GM18517 (cell line): ENCODE measurements around the gene MDGA2.
"Not testable (repeated sequence)": the region's sequence is repeated elsewhere in the genome, so short reads cannot be mapped to it uniquely, and the experiment has no call there.

Experiments used
- ATAC-seq: cut with Tn5 transposase; IDR thresholded peaks from one replicate; pipeline ENCODE4 v1.9.1; 2021; ENCODE audit warnings: mild to moderate bottlenecking, moderate library complexity; ENCODE audit not compliant: unreplicated experiment

Gene MDGA2

DNA sequence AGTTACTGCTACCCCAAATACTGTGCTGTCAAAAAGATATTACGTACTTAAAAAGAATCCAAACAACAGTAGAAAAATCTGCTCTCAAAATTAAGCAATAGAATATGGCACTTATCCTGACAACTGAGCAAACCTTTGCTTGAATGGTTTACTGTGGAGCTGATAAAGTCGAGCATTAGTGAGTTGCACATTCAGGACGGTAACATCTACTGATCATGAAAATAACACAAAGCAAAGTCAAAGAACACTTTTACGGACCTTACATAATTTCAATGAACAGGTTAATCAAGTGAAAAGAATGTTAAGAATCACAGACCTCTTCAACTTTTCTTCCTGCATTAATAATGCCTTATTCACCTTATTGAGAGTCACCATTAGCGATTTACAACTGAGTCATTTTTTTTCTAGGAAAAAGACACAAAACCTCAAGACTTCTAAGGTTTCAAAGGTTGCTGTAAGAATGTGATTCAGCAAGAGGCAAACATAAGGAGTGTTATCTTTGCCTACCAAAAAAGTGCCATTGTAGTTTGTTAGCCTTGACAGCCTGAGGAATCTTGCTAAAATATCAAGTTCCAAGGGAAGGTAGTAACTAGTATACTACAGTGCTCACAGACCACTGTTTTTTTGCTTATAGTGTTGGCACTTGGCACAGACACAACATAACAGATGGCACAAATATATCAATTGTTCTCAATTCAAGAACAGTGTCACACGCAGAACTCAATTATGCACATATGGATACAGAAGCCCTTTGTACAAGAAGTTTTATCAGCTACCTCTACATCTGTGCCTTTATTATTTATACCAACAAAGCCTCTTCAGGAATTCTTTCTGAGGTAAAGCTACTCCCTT, 689.6 kb downstream of the MDGA2 start:
- no peak for ATAC-seq

DNA sequence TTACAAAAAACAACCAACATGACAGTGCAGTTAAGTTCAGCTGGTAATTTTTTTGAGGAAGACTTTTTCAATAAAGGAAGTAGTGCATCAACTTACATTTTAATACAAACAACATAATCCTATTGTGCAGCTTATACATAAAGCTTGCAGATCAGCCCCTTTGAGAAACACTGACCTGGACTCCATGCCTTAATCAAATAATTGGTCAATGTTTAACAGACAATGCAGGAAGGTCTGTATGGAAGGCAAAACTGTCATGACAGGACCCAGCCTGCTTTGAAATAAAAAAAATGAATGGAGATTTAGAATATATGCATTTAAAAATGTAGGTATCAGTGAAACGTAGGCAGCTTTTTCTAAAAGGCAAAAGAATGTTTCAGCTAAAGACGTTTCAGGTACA, 702.1 kb downstream of the MDGA2 start:
- ATAC-seq, result no peak

DNA sequence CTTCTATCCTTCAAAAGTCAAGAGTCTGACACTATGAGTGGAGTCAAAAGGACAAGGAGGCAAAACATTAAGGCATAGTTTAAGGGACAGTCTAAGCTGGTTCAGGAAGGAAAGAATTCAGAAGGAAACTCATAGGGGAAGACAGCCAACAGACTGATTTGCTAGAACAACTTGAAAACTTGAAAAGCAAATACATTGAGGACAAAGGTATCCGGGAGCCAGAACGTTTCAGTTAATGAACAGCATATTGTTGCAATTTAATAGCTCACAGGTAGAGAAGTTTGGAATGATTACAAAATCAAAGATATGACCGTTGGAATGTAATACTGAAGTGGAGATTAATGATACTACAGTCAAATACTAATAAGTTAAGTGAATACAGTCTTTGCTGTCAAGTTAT, 711.0 kb downstream of the MDGA2 start:
- ATAC-seq, result no peak

DNA sequence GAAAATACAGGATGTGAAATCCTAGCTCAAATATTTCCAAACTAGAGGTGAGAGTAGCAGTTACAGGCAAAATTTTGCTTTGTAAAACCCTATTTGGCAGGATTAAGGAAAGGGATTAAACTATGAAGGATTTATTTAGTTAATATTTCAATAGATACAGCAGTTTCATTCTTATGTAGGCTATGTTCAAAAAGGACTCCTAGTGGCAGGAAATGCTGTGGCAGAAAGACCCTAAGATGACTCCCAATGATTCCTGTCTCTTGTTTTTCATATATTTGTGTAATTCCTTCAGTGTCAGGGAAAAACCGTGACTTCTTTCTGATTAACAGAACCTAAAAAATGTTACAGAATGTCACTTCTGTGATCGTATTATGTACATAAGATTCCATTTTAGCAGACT, 724.3 kb downstream of the MDGA2 start:
- no peak for ATAC-seq

DNA sequence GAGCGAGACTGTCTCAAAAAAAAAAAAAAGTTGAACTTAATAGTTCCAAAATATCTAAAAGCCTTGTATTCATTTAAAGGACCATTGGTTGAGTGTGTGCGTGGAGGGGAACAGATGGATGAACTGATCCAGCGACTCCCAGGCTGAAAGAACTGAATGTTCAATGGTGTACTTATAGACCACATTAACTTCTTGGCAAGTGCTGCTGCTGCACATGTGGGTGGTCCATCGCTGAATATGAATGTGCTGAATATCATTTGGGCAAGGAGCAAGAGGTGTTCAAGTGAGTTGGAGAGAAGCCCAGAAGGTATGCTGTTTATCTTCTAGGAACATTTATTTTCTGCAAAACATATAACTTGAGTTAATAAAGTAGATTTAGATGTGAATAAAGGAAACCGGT, 734.8 kb downstream of the MDGA2 start:
- ATAC-seq, result no peak

DNA sequence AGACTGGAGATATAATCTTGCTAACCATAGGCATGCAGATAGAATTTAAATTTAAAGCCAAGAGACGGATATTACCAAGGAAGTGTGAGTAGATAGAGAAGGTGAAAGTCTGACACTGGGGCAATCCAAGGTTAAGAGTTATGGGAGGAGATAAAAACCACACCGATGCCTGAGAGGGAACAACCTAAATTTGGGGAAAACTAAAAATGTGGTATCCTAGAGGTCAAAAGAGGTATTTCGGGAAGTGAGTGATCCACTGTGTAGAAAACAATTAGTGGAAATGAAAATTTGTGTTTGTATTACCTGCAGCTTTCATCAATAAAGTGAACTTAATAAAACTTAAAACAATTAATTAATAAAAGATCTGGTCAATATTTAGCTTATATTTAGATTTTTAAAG, 754.9 kb downstream of the MDGA2 start:
- ATAC-seq, result no peak

DNA sequence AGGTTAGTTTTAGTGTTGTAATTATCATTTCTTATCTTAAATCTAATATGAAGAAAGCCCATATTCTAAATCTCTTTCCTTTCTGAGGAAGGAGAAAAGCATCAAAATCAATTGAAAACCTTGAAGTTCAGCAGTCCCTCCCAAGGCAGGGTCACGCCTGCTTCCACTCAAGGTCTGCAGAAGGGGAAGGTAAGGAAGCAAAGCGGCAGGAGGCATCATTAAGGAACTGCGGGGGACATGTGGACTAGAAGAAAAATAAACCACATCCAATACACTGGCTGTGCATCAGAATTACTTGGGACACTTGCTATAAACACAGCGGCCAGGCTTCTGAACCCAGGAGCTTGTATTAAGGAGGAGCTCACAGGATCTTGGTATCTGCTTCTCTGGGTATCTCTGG, 759.9 kb downstream of the MDGA2 start:
- not testable (repeated sequence) for ATAC-seq

DNA sequence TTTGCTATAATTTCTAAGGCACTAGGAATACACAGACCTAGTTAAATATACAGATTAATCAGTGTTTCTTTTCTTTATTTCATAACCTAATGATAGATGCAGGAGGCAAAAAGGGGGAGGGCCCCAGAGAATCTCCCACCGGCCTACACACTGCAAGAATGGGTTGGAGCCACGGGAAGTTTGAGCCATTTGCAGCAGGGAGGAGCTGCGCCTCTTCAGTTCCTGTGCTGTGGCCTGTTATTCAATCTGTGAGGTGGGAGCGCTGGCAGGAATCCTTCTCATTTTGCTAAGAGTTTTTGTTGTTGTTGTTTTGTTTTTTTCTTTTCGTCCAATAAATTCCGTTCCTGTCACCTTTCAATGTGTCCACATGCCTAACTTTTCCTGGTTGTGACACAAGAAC, 772.6 kb downstream of the MDGA2 start:
- ATAC-seq, result no peak

DNA sequence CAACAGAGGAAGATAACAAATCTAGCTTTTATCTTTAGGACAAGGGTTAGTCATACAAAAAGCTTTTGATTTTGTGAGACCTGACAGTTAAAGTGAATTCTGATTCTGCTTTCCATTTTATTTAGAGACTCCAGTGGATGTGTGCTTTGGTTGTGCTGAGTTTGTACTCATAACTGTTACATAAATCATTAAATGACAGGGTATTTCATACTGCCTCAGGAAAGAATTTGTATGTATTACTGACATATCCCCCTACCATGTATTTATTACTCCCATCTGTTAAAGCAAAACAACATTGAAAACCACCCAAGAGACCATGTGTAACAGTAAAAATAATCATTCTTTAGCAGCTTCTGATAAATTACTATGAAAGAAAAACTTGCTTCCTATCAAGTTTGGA, 780.9 kb downstream of the MDGA2 start:
- ATAC-seq, result no peak

DNA sequence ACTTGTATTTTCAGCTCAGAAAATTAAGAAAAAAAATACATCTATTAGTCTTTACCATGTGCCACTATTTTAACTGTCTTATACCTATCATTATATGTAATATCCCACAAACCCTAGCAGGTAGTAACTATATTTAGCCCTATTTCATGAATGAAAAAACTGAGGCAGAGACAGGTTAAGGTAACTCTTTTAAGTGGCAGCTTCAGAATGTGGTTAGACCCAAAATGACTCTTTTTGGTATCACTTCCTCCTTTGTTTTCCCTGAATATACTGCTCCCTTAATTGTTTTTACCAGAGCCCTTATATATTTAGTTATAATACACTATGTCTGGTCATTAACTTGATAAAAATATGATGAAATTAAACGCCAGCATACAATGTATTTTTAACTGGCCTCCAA, 788.3 kb downstream of the MDGA2 start:
- ATAC-seq, result no peak

DNA sequence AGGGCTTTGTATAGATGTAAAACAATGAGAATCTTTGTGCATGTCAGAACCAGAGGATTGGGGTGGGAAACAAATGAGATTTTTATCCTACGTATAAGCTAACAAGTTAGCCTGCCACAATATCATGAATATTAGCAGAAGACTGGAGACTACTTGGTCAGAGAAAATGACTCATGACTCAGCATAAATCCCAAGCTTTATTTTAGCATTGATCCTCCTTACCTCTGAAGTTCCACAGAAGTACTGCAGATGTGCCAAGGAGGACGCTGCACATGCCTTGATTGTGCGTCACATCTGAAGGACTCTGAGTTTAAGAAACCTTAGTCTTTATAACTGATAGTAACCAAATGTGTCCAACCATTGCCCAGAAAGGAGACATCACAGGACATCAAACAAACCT, 789.8 kb downstream of the MDGA2 start:
- ATAC-seq, result no peak

DNA sequence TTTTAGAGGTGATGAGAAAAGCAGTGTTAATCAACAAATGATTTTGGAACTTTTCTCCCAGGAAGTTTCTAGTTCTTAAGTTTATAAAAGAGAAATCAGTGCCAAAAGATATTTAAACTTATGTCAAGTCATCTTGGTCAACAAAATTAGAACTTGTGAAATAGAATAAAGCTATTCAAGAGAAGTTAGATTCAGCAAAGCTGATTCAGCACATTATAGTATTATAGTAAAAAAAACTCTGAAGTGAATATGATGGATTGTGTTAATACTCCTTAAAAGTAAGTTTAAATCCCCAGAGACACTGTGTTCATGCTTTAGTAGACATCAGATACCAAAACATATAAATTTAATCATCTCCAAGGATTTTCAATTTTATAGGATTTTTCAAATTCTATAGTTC, 813.7 kb downstream of the MDGA2 start:
- no peak for ATAC-seq

DNA sequence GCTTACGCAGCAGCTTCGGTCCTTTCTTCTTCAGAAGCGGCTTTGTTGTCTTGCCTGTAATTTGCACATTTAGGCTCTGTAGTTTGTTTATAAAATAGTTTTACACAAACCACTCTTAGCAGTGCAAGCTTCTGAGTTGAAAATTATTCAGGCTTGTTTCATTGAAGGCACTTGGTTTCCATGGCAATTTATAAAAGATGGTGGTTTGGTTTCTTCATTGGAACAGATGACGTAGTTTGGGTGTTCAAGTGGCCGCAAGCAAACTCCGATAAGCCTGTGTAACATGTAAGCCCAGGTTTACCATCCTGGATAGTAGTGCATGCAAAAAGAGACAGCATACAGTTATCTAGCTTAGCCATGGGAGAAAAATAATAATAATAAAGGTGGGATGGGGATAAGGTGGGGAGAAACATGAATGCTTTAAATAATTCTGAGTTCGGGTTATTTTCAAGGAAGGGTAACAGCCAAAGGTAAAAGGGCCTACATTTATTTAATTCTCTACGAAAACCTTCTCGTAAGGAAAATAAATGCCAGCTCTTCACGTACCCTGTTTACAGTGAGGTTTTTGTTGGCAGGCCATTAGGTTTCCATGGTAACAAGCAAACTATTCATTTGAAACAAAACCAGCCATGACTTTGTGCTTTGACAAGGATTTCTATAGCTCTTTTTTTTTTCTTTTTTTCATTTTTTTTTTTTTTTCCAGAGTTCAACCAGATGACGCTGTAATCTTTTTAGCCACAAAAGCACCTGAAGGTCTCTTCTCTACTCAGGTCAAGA, 834.3 kb downstream of the MDGA2 start:
- ATAC-seq, result no peak

DNA sequence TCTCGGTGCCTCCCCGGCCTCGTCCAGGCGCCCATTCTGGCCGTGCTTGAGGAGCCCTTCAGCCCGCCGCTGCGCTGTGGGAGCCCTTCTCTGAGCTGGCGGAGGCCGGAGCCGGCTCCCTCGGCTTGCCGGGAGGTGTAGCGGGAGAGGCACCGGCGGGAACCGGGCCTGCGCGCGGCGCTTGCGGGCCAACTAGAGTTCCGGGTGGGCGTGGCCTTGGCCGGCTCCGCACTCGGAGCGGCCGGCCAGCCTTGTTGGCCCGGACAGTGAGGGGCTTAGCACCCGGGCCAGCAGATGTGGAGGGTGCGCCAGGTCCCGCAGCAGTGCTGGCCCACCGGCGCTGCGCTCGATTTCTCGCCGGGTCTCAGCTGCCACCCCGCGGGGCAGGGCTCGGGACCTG, 855.1 kb downstream of the MDGA2 start:
- no peak for ATAC-seq

DNA sequence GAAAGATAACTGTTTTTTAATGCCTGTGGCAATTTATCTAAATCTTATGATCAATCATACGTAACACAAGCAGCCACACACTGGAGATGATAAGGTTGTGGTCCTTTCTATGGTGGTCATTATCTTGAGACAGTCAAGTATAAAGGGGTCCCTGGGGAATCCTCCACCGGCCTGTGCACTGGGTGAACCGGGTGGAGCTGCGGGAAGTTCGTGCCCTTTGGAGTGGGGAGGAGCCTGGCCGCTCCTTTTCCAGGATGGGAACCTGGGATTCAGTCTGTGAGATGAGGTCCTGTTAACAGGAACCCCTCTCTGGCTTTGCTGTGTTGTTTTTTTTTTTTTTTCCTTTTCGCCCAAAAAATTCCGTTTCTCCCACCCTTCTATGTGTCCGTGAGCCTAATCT, 856.3 kb downstream of the MDGA2 start:
- no peak for ATAC-seq

DNA sequence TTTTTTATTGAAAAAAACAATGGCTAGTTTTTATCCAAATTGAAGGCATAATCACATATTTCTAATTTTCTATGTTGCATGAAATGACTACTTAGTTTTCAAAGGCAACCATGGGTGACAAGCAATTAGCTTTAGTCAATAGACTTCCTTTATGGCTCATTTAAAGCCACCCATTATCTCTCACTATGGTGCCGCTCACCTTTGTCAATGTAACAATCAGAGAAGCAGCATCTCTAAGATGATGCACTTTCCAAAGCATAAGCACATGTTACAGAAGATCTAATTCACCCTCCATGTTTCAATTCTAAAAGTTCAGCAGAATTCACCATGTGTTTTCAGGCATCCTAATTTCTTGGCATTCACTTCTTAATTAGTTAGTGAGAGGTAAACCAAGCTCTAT, 857.3 kb downstream of the MDGA2 start:
- no peak for ATAC-seq

DNA sequence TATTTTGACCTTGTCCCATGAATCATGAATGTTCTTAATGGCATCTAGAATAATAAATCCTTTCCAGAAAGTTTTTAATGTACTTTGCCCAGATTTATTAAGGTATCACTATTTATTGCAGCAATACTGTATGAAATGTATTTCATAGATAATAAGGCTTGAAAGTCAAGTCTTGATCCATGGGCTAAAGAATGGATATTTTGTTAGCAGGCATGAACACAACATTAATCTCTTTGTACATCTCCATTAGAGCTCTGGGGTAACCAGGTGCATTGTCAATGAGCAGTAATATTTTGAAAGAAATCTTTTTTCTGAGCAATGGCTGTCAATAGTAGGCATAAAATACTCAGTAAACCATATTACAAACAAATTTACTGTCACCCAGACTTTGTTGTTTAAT, 882.3 kb downstream of the MDGA2 start:
- ATAC-seq, result no peak
